ENCODE measurements around the gene NRP2. TPM values are rescaled to one million over a fixed set of nuclear protein-coding genes. Genes with fewer than 3 reads are reported as not detected.

Gene NRP2
- total and polyA plus RNA-seq, 2 experiments from 2014 or later, result 61.0 to 79.2 TPM

GRCh38 chr2:205746420-205746785 lies 64.1 kb downstream of the NRP2 start:
- WGBS (ENCODE audit: low lambda C conversion rate, missing lambda C conversion rate), result 71% methylated on average over 7 of the region's 7 CpGs
- no peaks in the 10 kb centered on the region for H3K9me3 ChIP-seq (ENCODE audit: low read depth)
- TF ChIP-seq EZH2phosphoT487 (IDR thresholded peaks at IDR 0.05; ENCODE audit: low read depth, severe bottlenecking, unreplicated experiment) (no peak), EZH2 (IDR thresholded peaks at IDR 0.05; ENCODE audit: borderline replicate concordance) (no peak), CTCF (IDR thresholded peaks at IDR 0.05; ENCODE audit: poor library complexity) (no peak)
- no peaks in the 10 kb centered on the region for H3K36me3 ChIP-seq (replicated peaks; ENCODE audit: insufficient read depth, low read depth)
- no peaks in the 10 kb centered on the region for H3K79me2 ChIP-seq
- DNase-seq (ENCODE audit: low spot score), result no peak
- no peak overlapping the region for H2AFZ ChIP-seq
- H3K4me2 ChIP-seq, result no peak overlapping the region
- no peaks in the 10 kb centered on the region for H3K27me3 ChIP-seq
- H4K20me1 ChIP-seq (ENCODE audit: insufficient read depth, poor library complexity, severe bottlenecking), result no peaks in the 10 kb centered on the region
- no peak overlapping the region for H3K4me3 ChIP-seq
- no peaks in the 10 kb centered on the region for H3K9me2 ChIP-seq (replicated peaks; ENCODE audit: insufficient read depth)
- no peak overlapping the region for H3K27ac ChIP-seq
- peaks cover 5% of the 10 kb centered on the region for H3K4me1 ChIP-seq (ENCODE audit: insufficient read depth)

- no peaks in the 10 kb centered on the region for H4K20me1 ChIP-seq (ENCODE audit: insufficient read depth, poor library complexity, severe bottlenecking)
- 61% methylated on average over 11 of the region's 11 CpGs for WGBS (ENCODE audit: low lambda C conversion rate, missing lambda C conversion rate)
- no peak overlapping the region for H3K4me2 ChIP-seq
- no peak overlapping the region for H2AFZ ChIP-seq
- no peaks in the 10 kb centered on the region for H3K36me3 ChIP-seq (replicated peaks; ENCODE audit: insufficient read depth, low read depth)
- H3K4me1 ChIP-seq (ENCODE audit: insufficient read depth), result peaks cover 5% of the 10 kb centered on the region
- no peaks in the 10 kb centered on the region for H3K9me3 ChIP-seq (ENCODE audit: low read depth)
- no peak overlapping the region for H3K4me3 ChIP-seq
- H3K27ac ChIP-seq, result no peak overlapping the region
- DNase-seq (ENCODE audit: low spot score), result no peak
- H3K9me2 ChIP-seq (replicated peaks; ENCODE audit: insufficient read depth), result no peaks in the 10 kb centered on the region
- no peaks in the 10 kb centered on the region for H3K79me2 ChIP-seq
- no peak for TF ChIP-seq EZH2 (IDR thresholded peaks at IDR 0.05; ENCODE audit: borderline replicate concordance)
- TF ChIP-seq EZH2phosphoT487 (IDR thresholded peaks at IDR 0.05; ENCODE audit: low read depth, severe bottlenecking, unreplicated experiment), result no peak
- TF ChIP-seq CTCF (IDR thresholded peaks at IDR 0.05; ENCODE audit: poor library complexity), result no peak
- H3K27me3 ChIP-seq, result no peaks in the 10 kb centered on the region
Measured at GRCh38 chr2:205747829-205748386, 65.6 kb downstream of the NRP2 start.

- H3K4me2 ChIP-seq, result no peak overlapping the region
- no peaks in the 10 kb centered on the region for H3K36me3 ChIP-seq (replicated peaks; ENCODE audit: insufficient read depth, low read depth)
- no peaks in the 10 kb centered on the region for H3K27me3 ChIP-seq
- WGBS (ENCODE audit: low lambda C conversion rate, missing lambda C conversion rate), result 81% methylated on average over 2 of the region's 2 CpGs
- peaks cover 7% of the 10 kb centered on the region for H3K4me1 ChIP-seq (ENCODE audit: insufficient read depth)
- no peak overlapping the region for H3K27ac ChIP-seq
- no peak for TF ChIP-seq CTCF (IDR thresholded peaks at IDR 0.05; ENCODE audit: poor library complexity)
- no peak for TF ChIP-seq EZH2 (IDR thresholded peaks at IDR 0.05; ENCODE audit: borderline replicate concordance)
- TF ChIP-seq EZH2phosphoT487 (IDR thresholded peaks at IDR 0.05; ENCODE audit: low read depth, severe bottlenecking, unreplicated experiment), result no peak
- H3K9me3 ChIP-seq (ENCODE audit: low read depth), result no peaks in the 10 kb centered on the region
- no peak overlapping the region for H2AFZ ChIP-seq
- no peak overlapping the region for H3K4me3 ChIP-seq
- DNase-seq (ENCODE audit: low spot score), result no peak
- H4K20me1 ChIP-seq (ENCODE audit: insufficient read depth, poor library complexity, severe bottlenecking), result no peaks in the 10 kb centered on the region
- no peaks in the 10 kb centered on the region for H3K79me2 ChIP-seq
- no peaks in the 10 kb centered on the region for H3K9me2 ChIP-seq (replicated peaks; ENCODE audit: insufficient read depth)
Measured at GRCh38 chr2:205748639-205749038, 66.3 kb downstream of the NRP2 start.
